GM12892 (cell line): Measurements from ENCODE around the gene HTR1D.
A peak's percentile ranks its signal among the peaks of the same experiment; 100 is the strongest.
"Not testable (repeated sequence)": the region's sequence is repeated elsewhere in the genome, so short reads cannot be mapped to it uniquely, and the experiment has no call there.

Source experiments
- DNase-seq: peaks from one replicate; pipeline ENCODE4 v3.0.0; 2011; ENCODE audit not compliant: insufficient read length
- FAIRE-seq: peaks from 2 replicates; lab custom pipeline; 2011; peaks lifted over from hg19 to GRCh38; lab: Jason Lieb, UNC
- POLR2A ChIP-seq: IDR thresholded peaks from 2 replicates; pipeline ENCODE4 v1.6.1; 2011; ENCODE audit warnings: low read depth, low read length, control low read depth
- POLR2AphosphoS5 ChIP-seq: IDR thresholded peaks from 2 replicates; pipeline ENCODE4 v1.6.1; 2011; ENCODE audit warnings: low read depth, low read length, control low read depth
- TAF1 ChIP-seq: IDR thresholded peaks from 2 replicates; pipeline ENCODE4 v1.6.1; 2011; ENCODE audit warnings: low read depth, mild to moderate bottlenecking, control low read depth, low read length, borderline replicate concordance

The HTR1D gene

DNA sequence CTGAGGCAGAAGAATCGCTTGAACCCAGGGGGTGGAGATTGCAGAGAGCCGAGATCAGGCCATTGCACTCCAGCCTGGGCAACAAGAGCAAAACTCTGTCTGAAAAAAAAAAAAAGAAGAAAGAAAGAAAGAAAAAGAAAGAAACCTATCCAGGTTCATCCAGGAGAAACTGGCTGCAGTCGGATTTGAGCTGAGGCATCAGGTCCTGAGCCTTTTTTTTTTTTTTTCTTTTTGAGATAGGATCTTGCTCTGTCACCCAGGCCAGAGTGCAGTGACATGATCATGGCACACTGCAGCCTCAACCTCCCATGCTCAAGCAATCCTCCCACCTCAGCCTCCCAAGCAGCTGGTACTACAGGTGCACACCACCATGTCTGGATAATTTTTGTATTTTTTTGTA lies 26.1 kb downstream of the HTR1D start:
- no peak for TF ChIP-seq POLR2AphosphoS5
- TF ChIP-seq POLR2A, result no peak
- no peak for TF ChIP-seq TAF1
- FAIRE-seq (no peak), DNase-seq (no peak)

DNA sequence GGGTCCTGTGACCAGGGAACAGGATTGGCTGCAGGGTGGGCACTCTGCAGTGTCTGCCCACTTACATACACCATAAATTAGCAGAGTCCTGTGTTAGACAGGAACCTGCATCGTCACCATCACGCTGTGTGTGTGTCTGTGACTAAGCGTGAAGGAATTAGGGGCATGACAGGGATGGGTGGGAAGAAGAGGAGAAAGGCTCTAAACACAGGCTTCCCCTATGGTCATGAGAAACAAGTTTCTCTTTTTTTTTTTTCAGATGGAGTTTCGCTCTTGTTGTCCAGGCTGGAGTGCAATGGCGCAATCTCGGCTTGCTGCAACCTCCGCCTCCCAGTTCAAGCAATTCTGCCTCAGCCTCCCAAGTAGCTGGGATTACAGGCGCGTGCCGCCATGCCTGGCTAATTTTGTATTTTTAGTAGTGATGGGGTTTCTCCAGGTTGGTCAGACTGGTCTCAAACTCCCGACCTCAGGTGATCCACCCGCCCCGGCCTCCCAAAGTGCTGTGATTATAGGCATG lies 28.3 kb downstream of the HTR1D start:
- not testable (repeated sequence) for FAIRE-seq, DNase-seq

DNA sequence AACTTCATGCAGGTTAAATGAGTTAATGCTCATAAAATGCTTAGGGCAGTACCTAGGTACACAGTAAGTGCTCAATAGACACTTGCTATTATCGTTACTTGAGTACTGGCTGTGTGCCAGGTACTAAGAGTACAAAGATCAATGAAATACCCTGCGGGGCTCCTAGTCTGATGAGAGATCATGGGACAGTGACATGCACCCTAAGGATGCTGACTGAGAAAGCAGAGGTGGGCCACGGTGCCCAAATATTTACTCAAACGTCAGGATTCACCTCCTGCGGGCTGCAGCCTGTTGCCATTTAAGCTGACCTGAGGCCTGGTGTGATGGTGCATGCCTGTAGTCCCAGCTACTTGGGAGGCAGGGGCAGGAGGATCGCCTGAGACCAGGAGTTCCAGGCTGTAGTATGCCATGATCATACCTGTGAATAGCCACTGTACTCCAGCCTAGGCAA lies 28.8 kb downstream of the HTR1D start:
- no peak for FAIRE-seq
- TF ChIP-seq TAF1, result no peak
- TF ChIP-seq POLR2AphosphoS5, result no peak
- no peak for TF ChIP-seq POLR2A
- DNase-seq, result no peak

DNA sequence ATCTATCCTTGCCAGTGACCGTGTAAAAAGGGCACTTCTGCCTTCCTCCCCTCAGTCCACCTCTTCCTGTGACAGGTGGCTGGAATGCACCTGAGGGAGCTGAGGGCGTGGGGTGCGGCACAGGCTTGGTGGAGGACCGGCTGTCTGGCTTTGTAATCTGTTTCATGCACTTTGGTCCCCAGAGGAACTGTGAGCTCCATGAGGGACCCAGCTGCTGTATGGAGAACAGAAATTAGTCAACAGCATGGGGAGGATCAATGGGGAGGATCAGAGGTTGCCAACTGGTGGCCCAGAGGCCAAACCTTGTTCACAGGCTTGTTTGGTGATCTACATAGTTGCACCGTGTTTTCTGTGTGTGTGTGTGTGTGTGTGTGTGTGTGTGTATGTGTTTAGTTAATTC lies 29.7 kb downstream of the HTR1D start:
- DNase-seq (no peak), FAIRE-seq (no peak)
- no peak for TF ChIP-seq TAF1
- no peak for TF ChIP-seq POLR2A
- no peak for TF ChIP-seq POLR2AphosphoS5

- TF ChIP-seq POLR2AphosphoS5, result no peak
- no peak for TF ChIP-seq POLR2A
- TF ChIP-seq TAF1, result no peak
- DNase-seq (no peak), FAIRE-seq (no peak)
Observed at GRCh38 chr1:23185381-23185780, 31.9 kb downstream of the HTR1D start.

GRCh38 chr1:23184212-23184934 lies 32.9 kb downstream of the HTR1D start:
- DNase-seq, result no peak
- TF ChIP-seq TAF1 (no peak), POLR2AphosphoS5 (no peak), POLR2A (no peak)
- peak; percentile 69 for FAIRE-seq

GRCh38 chr1:23179862-23180261 lies 37.4 kb downstream of the HTR1D start:
- DNase-seq, result no peak
- TF ChIP-seq POLR2A, result no peak
- FAIRE-seq, result no peak

GRCh38 chr1:23178950-23179349 lies 38.4 kb downstream of the HTR1D start:
- FAIRE-seq (no peak), DNase-seq (no peak)
- no peak for TF ChIP-seq TAF1
- TF ChIP-seq POLR2AphosphoS5, result no peak
- TF ChIP-seq POLR2A, result no peak

DNA sequence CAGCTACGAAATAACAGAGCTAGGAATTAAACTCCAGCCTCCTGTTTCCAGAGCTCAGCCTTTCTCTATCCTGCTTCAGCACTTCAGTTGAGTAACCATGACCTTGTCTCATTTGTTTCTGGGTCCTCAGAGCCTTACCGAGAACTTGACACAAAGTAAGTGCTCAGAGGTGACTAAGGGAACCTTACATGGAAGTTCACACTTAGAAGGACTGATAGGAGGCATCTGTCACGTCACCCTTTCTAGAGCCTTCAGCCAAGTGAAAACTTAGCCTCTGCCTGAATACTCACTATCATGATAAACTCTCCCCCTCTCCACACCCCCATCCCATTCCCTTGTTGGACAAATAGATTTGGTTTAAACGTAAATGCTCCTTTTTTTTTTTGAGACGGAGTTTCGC lies 38.9 kb downstream of the HTR1D start:
- no peak for TF ChIP-seq POLR2A
- TF ChIP-seq POLR2AphosphoS5, result no peak
- no peak for TF ChIP-seq TAF1

DNA sequence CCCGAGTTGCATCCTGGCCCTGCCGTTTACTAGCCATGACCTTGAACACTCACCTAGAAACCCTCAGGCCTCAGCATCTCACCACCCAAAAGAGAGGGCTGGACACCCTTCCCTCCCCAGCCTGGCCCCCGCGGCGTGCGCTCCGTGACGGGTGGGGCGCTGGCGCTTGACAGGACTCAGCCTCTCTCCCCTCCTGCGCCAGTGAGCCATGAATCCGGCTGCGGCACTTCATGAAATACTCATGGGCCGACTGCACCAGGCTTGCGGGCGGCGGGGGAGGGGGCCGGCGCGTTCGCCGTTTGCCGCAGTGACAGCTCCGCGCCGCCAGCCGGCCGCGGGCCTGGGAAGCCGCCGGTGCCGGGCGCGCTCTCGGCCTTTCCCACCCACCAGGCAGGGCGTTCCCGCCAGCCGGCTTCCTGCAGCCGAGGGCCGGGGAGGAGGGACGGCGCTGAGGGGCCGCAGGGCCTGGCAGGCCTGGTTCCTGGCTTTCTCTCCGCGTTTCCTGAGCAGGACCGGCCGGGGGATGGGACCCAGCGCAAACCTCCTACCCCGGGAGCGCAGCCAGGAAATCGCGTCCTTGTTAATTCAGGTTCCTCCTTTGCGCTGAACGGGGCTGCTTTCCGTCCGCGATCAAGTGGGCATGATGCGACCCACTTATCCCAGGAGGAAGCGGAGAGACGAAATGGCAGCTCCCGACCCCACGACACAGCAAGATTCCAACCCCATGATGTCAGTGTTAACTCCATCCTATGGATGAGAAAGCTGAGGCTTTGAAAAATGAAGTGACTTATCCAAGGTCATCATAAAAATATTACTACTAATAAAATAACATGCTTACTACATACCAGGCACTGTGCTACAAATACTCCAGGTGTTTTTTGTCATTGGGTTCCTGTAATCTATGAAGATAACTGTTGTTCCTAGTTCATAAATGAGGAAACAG lies 39.6 kb downstream of the HTR1D start:
- FAIRE-seq, result peak; percentile 94
- peak; percentile 82 for DNase-seq
- TF ChIP-seq POLR2AphosphoS5 (no peak), POLR2A (peak; percentile 60; the same call in 1 of the 2 replicates)

More for the DNA sequence above, 38.9 kb downstream of the HTR1D start:
- DNase-seq (no peak), FAIRE-seq (no peak)

DNA sequence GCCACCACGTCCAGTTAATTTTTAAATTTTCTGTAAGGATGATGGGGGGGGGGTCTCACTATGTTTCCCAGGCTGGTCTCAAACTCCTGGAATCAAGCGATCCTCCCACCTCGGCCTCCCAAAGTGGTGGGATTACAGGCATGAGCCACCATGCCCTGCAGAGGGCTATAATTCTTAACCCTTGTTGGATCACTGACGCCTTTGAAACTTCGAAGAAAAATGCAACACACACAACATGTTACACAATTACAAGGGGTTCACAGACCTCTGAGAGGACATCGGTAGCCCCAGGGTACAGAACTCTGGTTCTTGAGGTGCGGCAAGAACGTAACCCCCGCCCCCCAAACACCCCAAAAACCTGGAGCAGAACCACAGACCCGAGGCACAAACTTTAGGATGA lies 40.3 kb downstream of the HTR1D start:
- FAIRE-seq (no peak), DNase-seq (no peak)
- TF ChIP-seq POLR2AphosphoS5, result no peak
- TF ChIP-seq POLR2A, result no peak
